ENCODE measurements around the gene HLX.

Gene HLX

GRCh38 chr1:220926146-220926545, 46.9 kb downstream of the HLX start:
- no peak for DNase-seq (ENCODE audit: low spot score)

DNA sequence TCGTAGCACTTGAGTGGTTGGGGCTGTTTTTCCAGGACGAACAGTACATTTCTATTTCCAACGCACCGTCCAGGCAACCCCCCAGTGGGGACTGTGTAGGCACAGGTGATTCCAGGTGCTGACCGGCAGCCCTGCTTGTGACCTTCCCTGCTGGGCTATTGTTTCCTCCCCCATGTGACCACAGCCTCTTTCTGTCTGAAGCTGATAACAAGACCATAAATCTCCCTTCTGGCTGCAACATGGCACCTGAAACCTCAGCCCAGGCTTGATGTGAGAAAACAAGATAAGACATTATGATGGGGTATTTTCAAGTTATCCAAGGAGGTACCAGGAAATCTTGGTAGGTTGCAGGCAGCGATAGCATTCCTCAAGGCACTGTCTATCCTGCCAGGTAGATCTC, 48.2 kb downstream of the HLX start:
- no peak for DNase-seq (ENCODE audit: low spot score)

DNA sequence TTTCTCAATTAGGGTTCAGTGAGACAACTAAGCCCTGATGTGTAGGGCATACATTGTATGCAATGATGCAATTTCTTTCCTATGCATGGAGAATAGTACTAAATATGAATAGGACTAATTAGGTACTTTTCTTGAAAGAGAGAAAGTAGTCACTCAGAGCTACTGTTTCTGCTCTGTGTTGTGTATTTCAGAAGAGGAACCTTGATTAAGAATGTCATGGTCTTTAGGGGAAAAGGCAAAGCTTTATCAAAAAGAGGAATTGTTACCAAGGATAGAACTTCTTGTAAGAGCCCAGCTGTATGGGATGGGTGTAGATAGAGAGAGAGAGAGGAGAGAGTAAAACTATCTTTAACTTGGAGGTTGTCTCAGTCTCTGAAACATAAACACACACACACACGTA, 49.1 kb downstream of the HLX start:
- no peak for DNase-seq (ENCODE audit: low spot score)

GRCh38 chr1:220928725-220929300, 49.6 kb downstream of the HLX start:
- DNase-seq (ENCODE audit: low spot score) = no peak

DNA sequence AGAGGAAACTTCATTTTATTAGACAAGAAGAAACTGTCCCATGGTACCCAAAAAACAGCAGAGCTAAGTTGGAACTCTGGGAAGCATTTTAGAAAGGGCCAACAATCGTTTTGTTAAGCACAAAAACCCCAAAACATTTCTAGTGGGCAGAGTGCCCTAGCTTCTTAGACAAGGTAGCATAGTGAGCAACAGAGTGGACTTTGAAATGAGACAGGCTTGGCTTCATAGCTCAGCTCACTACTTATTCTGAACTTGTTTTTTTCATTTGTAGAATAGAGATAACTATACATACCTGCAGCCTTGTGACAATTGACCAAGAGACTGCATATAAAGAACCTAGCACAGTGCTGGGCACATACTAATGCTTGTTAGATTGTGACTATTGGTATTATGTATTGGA, 50.1 kb downstream of the HLX start:
- DNase-seq (ENCODE audit: low spot score) = no peak

Measured in hematopoietic multipotent progenitor cell treated with erythropoietin and hydrocortisone succinate and interleukin-3 and kit ligand, for 15 days (in vitro differentiated cells).